ENCODE results near the gene ZSWIM8.

The ZSWIM8 gene

GRCh38 chr10:73810735-73811465, 25.5 kb downstream of the ZSWIM8 start (continued):
- peak; percentile 61 for TF ChIP-seq PATZ1 (tag by site-specific recombination; IDR thresholded peaks at IDR 0.05)
- TF ChIP-seq GLIS2 (tag by site-specific recombination; IDR thresholded peaks at IDR 0.05), result peak; percentile 92
- no peak for TF ChIP-seq REPIN1 (tag by site-specific recombination; IDR thresholded peaks at IDR 0.05; ENCODE audit: low read depth)
- TF ChIP-seq ZBTB8A (tag by site-specific recombination; IDR thresholded peaks at IDR 0.05), result 0 out of 2 replicates have a peak, but pooled peaks have one; percentile 4
- TF ChIP-seq ZNF629 (tag by site-specific recombination; IDR thresholded peaks at IDR 0.05), result no peak

- no peaks in the 10 kb centered on the region for H3K4me1 ChIP-seq (ENCODE audit: control insufficient read depth, insufficient read depth, low read length)
- ChIA-PET CTCF (interaction anchor here (0.9 to 1.7 kb wide), 2 partner anchors 67 to 68 kb away, joined by 4 to 8 read pairs; no protein-coding TSS in a partner anchor), POLR2A (no interaction called here)
- TF ChIP-seq ZXDB (tag by site-specific recombination; IDR thresholded peaks at IDR 0.05) (no peak), ZNF391 (tag by site-specific recombination; IDR thresholded peaks at IDR 0.05; ENCODE audit: borderline replicate concordance, low read depth) (no peak), PRDM4 (tag by site-specific recombination; IDR thresholded peaks at IDR 0.05) (no peak)
- no peak overlapping the region for H3K27ac ChIP-seq (ENCODE audit: extremely low read depth, low read depth, low read length)
- H3K36me3 ChIP-seq (ENCODE audit: control insufficient read depth in 2 of 2, insufficient read depth in 1 of 2, low read length in 2 of 2), result peaks cover 4 to 54% of the 10 kb centered on the region in 2 experiments; a peak in 2 of 3 replicates
- H3K9me3 ChIP-seq (ENCODE audit: control insufficient read depth, insufficient read depth, low read depth, low read length), result no peaks in the 10 kb centered on the region
- no peak overlapping the region for H3K4me3 ChIP-seq (ENCODE audit: low read depth, low read length)
Observed at GRCh38 chr10:73812657-73813056, 27.3 kb downstream of the ZSWIM8 start.

GRCh38 chr10:73813333-73813732, 27.9 kb downstream of the ZSWIM8 start:
- H3K36me3 ChIP-seq (ENCODE audit: control insufficient read depth in 2 of 2, insufficient read depth in 1 of 2, low read length in 2 of 2), result peaks cover 4 to 54% of the 10 kb centered on the region in 2 experiments; a peak in 2 of 3 replicates
- H3K9me3 ChIP-seq (ENCODE audit: control insufficient read depth, insufficient read depth, low read depth, low read length), result no peaks in the 10 kb centered on the region
- no peak overlapping the region for H3K27ac ChIP-seq (ENCODE audit: extremely low read depth, low read depth, low read length)
- ChIA-PET POLR2A (interaction anchor here (1.0 to 1.3 kb wide), 2 partner anchors 27 to 83 kb away, joined by 3 to 5 read pairs; no protein-coding TSS in a partner anchor), CTCF (interaction anchor here (0.6 to 1.7 kb wide), 2 partner anchors 17 to 66 kb away, joined by 3 to 8 read pairs; no protein-coding TSS in a partner anchor)
- H3K4me3 ChIP-seq (ENCODE audit: low read depth, low read length), result no peak overlapping the region
- H3K4me1 ChIP-seq (ENCODE audit: control insufficient read depth, insufficient read depth, low read length), result no peaks in the 10 kb centered on the region
- no peak for TF ChIP-seq BCL11B (tag by site-specific recombination; IDR thresholded peaks at IDR 0.05; ENCODE audit: low read depth)
- TF ChIP-seq ZNF629 (tag by site-specific recombination; IDR thresholded peaks at IDR 0.05), result no peak
- TF ChIP-seq MYNN (tag by site-specific recombination; IDR thresholded peaks at IDR 0.05; ENCODE audit: borderline replicate concordance), result no peak
- TF ChIP-seq ZNF155 (tag by site-specific recombination; IDR thresholded peaks at IDR 0.05), result no peak
- TF ChIP-seq ZNF791 (tag by site-specific recombination; IDR thresholded peaks at IDR 0.05), result no peak
- no peak for TF ChIP-seq ZSCAN4 (tag by site-specific recombination; IDR thresholded peaks at IDR 0.05)
- no peak for TF ChIP-seq ZNF704 (tag by site-specific recombination; IDR thresholded peaks at IDR 0.05)
- no peak for TF ChIP-seq ZNF518A (tag by site-specific recombination; conservative IDR thresholded peaks at IDR 0.05; ENCODE audit: low read depth)
- no peak for TF ChIP-seq ZSCAN23 (tag by site-specific recombination; IDR thresholded peaks at IDR 0.05)
- TF ChIP-seq ZNF626 (tag by site-specific recombination; IDR thresholded peaks at IDR 0.05), result no peak
- no peak for TF ChIP-seq ZNF785 (tag by site-specific recombination; IDR thresholded peaks at IDR 0.05)
- TF ChIP-seq ZFP37 (tag by site-specific recombination; IDR thresholded peaks at IDR 0.05), result no peak

All from HEK293 (cell line).